ENCODE measurements around the gene DNAH2.
A peak's percentile ranks its signal among the peaks of the same experiment; 100 is the strongest.

The DNAH2 gene

GRCh38 chr17:7843536-7844291, 126.2 kb downstream of the DNAH2 start (continued):
- no peak; the same call in 1 of the 2 replicates for TF ChIP-seq ZNF449 (tag by site-specific recombination; IDR thresholded peaks at IDR 0.05)
- TF ChIP-seq ZNF791 (tag by site-specific recombination; IDR thresholded peaks at IDR 0.05) = no peak
- TF ChIP-seq ZBTB21 (tag by site-specific recombination; IDR thresholded peaks at IDR 0.05) = peak; percentile 96
- TF ChIP-seq ZNF639 (tag by site-specific recombination; IDR thresholded peaks at IDR 0.05) = 0 out of 2 replicates have a peak, but pooled peaks have one; percentile 17
- TF ChIP-seq ZSCAN23 (tag by site-specific recombination; IDR thresholded peaks at IDR 0.05) = no peak
- 0 out of 2 replicates have a peak, but pooled peaks have one; percentile 12 for TF ChIP-seq PRDM4 (tag by site-specific recombination; IDR thresholded peaks at IDR 0.05)
- no peak for TF ChIP-seq GLI2 (tag by site-specific recombination; IDR thresholded peaks at IDR 0.05; ENCODE audit: borderline replicate concordance, low read depth)
- TF ChIP-seq ZNF155 (tag by site-specific recombination; IDR thresholded peaks at IDR 0.05) = no peak
- no peak for TF ChIP-seq ZSCAN30 (tag by site-specific recombination; IDR thresholded peaks at IDR 0.05)
- TF ChIP-seq HIC1 (tag by site-specific recombination; IDR thresholded peaks at IDR 0.05) = peak; percentile 69; the same call in 1 of the 2 replicates
- no peak for TF ChIP-seq ZNF19 (tag by site-specific recombination; IDR thresholded peaks at IDR 0.05; ENCODE audit: low read depth)
- no peak for TF ChIP-seq ZNF624 (tag by site-specific recombination; IDR thresholded peaks at IDR 0.05)
- TF ChIP-seq ZNF266 (tag by site-specific recombination; IDR thresholded peaks at IDR 0.05; ENCODE audit: low read depth) = no peak
- no peak for TF ChIP-seq ZNF843 (tag by site-specific recombination; IDR thresholded peaks at IDR 0.05)
- TF ChIP-seq ZBTB26 (tag by site-specific recombination; optimal IDR thresholded peaks at IDR 0.05) = peak; percentile 76
- peak; percentile 91 for TF ChIP-seq IKZF3 (tag by site-specific recombination; IDR thresholded peaks at IDR 0.05)
- no peak for TF ChIP-seq ZNF585B (tag by site-specific recombination; IDR thresholded peaks at IDR 0.05)
- TF ChIP-seq ZNF175 (tag by site-specific recombination; IDR thresholded peaks at IDR 0.05) = no peak
- TF ChIP-seq ZFP41 (tag by site-specific recombination; IDR thresholded peaks at IDR 0.05; ENCODE audit: borderline replicate concordance) = no peak
- TF ChIP-seq ZNF184 (tag by site-specific recombination; IDR thresholded peaks at IDR 0.05) = no peak
- TF ChIP-seq INSM2 (tag by site-specific recombination; IDR thresholded peaks at IDR 0.05) = no peak
- TF ChIP-seq HOXA7 (CRISPR knock-in tag; IDR thresholded peaks at IDR 0.05; ENCODE audit: borderline replicate concordance) = no peak
- TF ChIP-seq SCRT2 (tag by site-specific recombination; IDR thresholded peaks at IDR 0.05) = no peak
- TF ChIP-seq BCL11A (tag by site-specific recombination; IDR thresholded peaks at IDR 0.05; ENCODE audit: low read depth) = no peak
- no peak for TF ChIP-seq GFI1B (tag by site-specific recombination; IDR thresholded peaks at IDR 0.05)
- TF ChIP-seq PRDM1 (tag by site-specific recombination; IDR thresholded peaks at IDR 0.05) = peak; percentile 98
- TF ChIP-seq ZBTB17 (tag by site-specific recombination; IDR thresholded peaks at IDR 0.05) = peak; percentile 98
- TF ChIP-seq ZBTB1 (tag by site-specific recombination; IDR thresholded peaks at IDR 0.05) = no peak
- no peak for TF ChIP-seq ZNF311 (tag by site-specific recombination; IDR thresholded peaks at IDR 0.05; ENCODE audit: borderline replicate concordance)
- TF ChIP-seq ZNF544 (tag by site-specific recombination; IDR thresholded peaks at IDR 0.05) = no peak

Data from HEK293 (cell line).